GM18511 (cell line): Measurements from ENCODE around the gene COX7A2.

Source experiments
- ATAC-seq: cut with Tn5 transposase; IDR thresholded peaks from one replicate; pipeline ENCODE4 v1.9.1; 2021; ENCODE audit warnings: mild to moderate bottlenecking, moderate library complexity; ENCODE audit not compliant: unreplicated experiment

The COX7A2 gene

GRCh38 chr6:75201901-75202672, 41.5 kb downstream of the COX7A2 start:
- no peak for ATAC-seq

DNA sequence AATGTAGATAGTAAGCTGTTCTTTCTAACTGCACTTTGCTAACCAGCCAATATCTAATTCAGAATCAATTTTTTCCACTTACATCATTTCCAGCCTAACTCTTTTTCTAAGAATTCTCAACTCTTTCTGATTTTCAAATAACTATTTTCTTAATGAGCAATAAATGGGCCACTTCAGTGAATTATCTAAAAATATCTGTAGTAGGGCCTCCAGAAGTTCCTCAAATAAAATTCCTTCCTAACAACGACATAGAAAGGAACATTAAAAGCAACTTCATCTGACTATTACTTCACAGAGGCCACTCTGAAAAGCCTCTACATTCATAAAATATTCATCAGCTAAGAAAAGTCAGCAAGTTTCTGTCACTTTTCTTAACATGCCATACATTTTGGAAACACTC, 42.6 kb downstream of the COX7A2 start:
- no peak for ATAC-seq

- ATAC-seq: no peak
Measured at GRCh38 chr6:75199889-75200288, 43.7 kb downstream of the COX7A2 start.

DNA sequence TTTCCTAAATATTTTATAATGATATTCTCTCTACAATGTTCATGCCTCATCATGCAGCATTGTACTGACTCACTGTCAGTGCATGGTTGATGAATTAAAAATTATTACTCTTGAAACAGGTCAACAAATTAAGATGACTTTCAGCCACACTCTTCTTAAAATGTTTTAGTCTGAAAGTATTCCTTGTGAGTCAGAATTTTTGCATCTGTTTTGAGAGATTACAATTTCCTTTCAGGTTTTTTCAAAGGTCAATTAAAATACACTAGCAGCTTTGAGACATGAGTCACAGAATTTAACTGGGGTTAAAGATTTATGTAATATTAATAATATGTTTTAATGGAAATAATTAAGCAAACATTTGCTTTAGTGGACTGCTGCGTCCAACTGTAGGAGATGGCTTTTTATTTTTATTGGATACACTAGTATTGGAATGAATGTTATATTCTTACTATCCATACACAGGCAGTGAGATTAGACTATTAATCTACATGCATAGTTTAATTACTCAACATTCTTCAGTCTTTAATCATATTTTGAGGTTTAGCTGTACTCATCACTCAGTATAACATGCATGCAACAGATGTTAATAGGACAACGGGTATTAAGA, 47.4 kb downstream of the COX7A2 start:
- no peak for ATAC-seq

DNA sequence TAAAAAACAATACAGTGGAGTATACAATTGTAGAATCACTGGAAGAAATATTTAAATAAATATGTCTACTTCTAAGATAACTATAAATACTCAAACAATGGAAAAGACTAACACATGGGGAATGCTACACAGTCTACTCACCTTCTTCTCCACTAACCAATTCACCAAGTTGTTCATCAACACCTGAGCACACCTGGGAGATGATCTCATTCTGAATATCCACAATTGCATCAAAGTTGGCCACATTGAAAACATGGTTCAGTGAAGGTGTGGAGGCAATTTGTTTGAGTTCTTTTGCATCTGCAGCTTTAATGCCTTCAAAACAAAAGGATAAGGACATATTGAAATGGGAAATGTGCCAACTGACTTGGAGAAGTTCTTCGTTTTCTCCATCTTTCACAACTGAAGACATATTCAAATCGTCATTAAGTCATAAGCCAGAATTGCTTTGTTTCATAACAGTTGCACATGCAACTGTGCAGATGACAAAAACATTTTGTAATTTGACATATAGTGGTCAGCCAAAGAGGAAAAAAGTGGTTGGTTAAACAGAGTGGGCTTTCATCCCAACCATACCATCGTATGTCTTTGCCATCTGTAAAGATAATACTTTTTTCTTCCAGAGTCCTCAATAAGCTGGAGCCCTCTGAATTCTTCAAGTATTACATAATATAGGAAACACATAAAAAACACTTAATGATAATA, 55.2 kb downstream of the COX7A2 start:
- no peak for ATAC-seq
